HG03139 (cell line): ENCODE results near the gene FEM1C.
"Not testable (repeated sequence)": the region's sequence is repeated elsewhere in the genome, so short reads cannot be mapped to it uniquely, and the experiment has no call there.

Source experiments
- ATAC-seq: cut with Tn5 transposase; IDR thresholded peaks from one replicate; pipeline ENCODE4 v1.9.1; 2021; ENCODE audit not compliant: unreplicated experiment

Gene FEM1C

DNA sequence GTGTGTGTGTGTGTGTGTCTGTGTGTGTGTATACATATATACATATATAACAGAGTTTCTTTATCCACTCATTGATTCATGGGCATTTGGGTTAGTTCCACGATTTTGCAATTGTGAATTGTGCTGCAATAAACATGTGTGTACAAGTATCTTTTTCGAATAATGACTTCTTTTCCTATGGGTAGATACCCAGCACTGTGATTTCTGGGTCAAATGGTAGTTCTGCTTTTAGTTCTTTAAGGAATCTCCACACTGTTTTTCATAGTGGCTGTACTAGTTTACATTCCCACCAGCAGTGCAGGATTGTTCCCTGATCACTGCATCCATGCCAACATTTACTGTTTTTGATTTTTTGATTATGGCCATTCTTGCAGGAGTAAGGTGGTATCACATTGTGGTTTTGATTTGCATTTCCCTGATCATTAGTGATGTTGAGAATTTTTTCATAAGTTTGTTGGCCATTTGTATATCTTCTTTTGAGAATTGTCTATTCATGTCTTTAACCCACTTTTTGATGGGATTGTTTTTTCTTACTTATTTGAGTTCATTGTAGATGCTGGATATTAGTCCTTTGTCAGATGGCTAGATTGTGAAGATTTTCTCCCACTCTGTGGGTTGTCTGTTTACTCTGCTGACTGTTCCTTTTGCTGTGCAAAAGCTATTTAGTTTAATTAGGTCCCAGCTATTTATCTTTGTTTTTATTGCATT is 65.3 kb downstream of the FEM1C start:
- not testable (repeated sequence) for ATAC-seq

DNA sequence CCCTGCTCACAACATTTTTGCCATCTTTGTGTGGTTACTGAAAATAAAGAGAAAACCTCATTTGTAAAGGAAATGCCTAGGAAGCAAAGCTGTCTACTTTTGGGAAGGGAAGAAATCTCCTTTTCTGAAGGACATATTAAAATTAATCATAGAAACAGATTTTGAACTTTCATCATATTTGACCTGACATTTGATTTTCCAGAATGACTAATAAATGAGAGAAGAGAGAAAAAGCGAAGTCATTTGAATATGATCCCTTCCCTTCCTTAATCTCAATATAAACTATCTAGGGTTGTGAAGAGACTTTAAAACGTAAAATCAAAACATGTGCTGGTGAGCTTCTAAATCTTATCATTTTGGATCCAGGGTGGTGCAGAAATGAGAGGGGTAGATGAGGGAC is 66.3 kb downstream of the FEM1C start:
- ATAC-seq: no peak

DNA sequence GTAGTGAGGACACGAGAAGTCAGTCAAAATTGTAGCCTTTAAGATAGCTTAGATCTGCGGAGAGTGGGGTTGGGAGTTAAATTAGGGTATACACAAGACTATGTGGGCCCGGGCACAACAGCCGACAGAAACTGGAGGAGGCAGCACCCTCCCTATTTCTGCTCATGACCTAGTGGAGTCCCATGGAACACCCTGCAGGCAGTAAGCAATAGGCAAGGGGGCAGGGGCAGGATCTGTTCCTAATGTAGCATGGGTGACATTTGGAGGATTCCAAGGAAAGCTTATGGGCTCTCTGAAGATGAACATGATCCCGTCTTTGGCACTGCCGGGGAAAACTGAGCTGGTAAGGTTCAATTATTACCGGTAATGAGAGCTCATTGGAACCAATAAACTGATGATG is 67.0 kb downstream of the FEM1C start:
- no peak for ATAC-seq

DNA sequence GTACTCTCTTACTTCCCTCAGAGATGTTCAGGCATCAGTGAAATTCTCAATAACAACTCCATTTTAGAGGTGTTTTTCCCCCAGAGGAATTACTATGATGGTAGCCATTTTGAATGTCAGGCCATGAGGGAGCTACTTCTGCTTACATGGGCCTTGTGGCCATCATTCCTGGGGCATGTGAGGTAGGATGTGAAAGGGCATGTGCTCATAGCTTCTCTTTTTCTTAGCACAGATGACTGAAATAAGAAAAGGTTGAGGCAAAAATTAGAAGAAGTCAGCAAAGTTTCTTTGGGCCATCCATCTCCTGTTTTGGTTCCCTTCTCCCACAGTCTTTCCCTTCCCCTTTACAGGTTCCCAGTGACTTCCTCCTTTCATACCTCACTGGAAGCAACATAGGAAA is 68.8 kb downstream of the FEM1C start:
- ATAC-seq: no peak

DNA sequence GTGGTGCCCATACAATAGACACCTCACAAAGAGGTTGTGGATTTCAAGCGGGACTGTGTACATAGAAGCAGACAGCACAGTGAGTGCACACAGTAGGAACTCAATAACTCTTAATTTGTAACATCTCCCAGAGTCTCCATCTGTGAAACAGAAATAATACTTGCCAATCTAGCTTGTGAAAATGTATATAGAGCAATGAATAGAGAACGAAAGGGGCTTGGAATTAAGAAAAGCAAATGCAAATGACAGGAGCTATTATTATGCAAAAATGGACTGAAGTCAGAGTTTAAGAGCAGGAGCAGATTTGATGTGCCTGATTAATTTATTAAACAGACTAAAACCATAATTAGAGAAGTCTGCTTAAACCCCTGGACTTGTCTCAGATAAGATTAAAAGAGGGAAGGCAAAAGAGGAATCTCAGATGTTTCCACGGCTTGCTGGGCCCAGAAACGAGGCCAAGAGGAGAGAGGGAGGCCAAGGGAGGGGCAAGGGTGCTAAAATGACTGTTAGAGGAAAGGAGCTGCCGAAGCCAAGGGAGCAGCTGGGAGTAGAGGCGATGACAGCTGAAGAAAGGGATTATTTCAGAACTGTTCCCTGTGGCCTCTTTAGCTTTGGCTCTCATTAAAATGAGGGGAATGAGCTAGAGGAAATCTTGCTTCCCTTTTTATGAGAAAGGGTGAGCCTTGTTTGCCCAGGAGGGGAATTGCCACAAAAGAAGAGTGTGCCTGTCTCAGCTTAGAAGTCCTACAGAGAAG is 72.1 kb downstream of the FEM1C start:
- ATAC-seq: no peak

DNA sequence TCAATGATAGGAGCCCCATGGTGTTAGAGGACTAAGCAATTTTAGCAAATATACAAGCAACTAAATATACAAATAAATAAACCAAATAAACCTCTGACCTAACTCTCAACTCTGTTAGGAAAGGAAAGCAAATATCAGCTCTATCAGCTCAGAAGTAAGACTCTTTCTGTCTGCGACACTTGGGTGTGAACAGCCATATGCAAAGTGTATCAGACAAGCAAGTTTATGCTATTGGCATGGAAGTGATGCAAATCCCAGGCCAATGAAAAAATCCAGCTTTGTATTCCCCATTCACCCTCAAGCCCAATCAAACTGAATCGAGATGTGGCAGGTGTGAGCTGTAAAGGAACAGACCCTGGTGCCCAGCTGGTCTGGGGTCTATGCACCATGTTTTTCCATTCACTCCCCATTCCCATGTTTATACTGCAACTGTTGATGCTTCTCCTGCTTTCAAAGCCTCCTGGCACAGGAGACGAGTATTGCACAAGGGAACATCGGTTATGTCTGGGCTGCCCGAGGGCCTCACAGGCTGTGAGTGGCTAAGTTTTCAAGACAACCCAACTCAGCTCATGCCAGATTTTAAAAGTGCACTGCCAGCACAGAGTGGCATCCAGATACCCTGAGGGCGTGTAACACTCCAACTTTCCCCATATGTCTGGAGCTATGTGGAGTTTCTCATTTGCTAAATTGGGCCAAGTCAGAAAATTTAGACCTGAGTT is 73.1 kb downstream of the FEM1C start:
- ATAC-seq: no peak

DNA sequence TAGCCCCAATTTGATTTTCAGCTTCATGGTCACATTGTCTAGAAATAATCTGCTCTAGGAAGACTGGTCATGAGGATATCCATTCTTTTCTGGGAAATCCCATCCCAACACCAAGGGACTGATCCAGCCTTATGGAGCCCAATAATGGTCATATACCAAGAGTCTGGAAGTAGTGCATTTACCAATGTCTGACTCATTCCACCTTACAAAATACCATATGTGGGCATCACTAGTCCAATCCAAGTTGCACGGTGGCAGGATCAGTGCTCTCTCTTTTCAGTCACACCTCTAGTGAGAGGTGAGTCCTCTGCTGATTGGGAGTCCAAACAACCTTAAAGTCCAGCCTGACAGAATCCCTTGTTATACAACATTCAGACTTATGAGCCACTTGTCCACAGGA is 73.7 kb downstream of the FEM1C start:
- ATAC-seq: no peak
